K562 (cell line): Measurements from ENCODE around the gene KNDC1. TPM values are rescaled to one million over a fixed set of nuclear protein-coding genes. Genes with fewer than 3 reads are reported as not detected.

Experiments used
- BRD4 ChIP-seq: fragments of 200-600 bp; sonication (generic); IDR thresholded peaks from 2 replicates; pipeline ENCODE4 v1.6.1; 2017; ENCODE audit warnings: inconsistent platforms
- FIP1L1 ChIP-seq: fragments of 200-400 bp; formaldehyde crosslinking; IDR thresholded peaks from 2 replicates; pipeline ENCODE4 v1.6.1; 2018; ENCODE audit warnings: mild to moderate bottlenecking, low read depth, low read length; ENCODE audit not compliant: poor library complexity, severe bottlenecking
- FOXJ3 ChIP-seq: sonication (generic); formaldehyde crosslinking; IDR thresholded peaks from 2 replicates; pipeline ENCODE4 v1.4.0; 2020; ENCODE audit warnings: mild to moderate bottlenecking, missing genetic modification reagents
- MAX ChIP-seq: sonication (generic); formaldehyde crosslinking; IDR thresholded peaks from 2 replicates; pipeline ENCODE4 v1.9.0; 2022; ENCODE audit warnings: mild to moderate bottlenecking, missing genetic modification reagents
- RHOXF2B ChIP-seq: fragments of 250-450 bp; sonication (Bioruptor Pico); conservative IDR thresholded peaks from 2 replicates; pipeline ENCODE4 v1.5.1; 2021
- STAT5B ChIP-seq: fragments of 250-450 bp; sonication (Bioruptor Pico); IDR thresholded peaks from 2 replicates; pipeline ENCODE4 v1.8.0; 2021; ENCODE audit warnings: mild to moderate bottlenecking, inconsistent platforms
- TOE1 ChIP-seq, 2 experiments: fragments of 450-650 bp in 1 of 2; sonication (generic) in 1 of 2; formaldehyde crosslinking in 1 of 2; IDR thresholded peaks; 2 replicates each; pipeline versions ENCODE4 v1.7.1 to v1.8.0; 2016 to 2022; ENCODE audit warnings: borderline replicate concordance in 2 of 2, mild to moderate bottlenecking in 2 of 2, antibody characterized with exemption in 1 of 2, inconsistent platforms in 1 of 2, low read depth in 1 of 2, missing genetic modification reagents in 1 of 2, moderate library complexity in 1 of 2
- TRIM24 ChIP-seq, 2 experiments: fragments of 450-650 bp; IDR thresholded peaks; 2 replicates each; pipeline ENCODE4 v1.6.1; 2016
- USF1 ChIP-seq: sonication (generic); formaldehyde crosslinking; IDR thresholded peaks from 2 replicates; pipeline ENCODE4 v1.9.0; 2022; ENCODE audit warnings: mild to moderate bottlenecking, missing genetic modification reagents
- ZBTB34 ChIP-seq: fragments of 250-450 bp; sonication (Bioruptor Pico); IDR thresholded peaks from 2 replicates; pipeline ENCODE4 v1.8.0; 2021; ENCODE audit warnings: mild to moderate bottlenecking, moderate library complexity
- ZC3H4 ChIP-seq: sonication (generic); formaldehyde crosslinking; IDR thresholded peaks from 2 replicates; pipeline ENCODE4 v1.9.0; 2021; ENCODE audit warnings: missing genetic modification reagents, borderline replicate concordance
- ZFP36 ChIP-seq: fragments of 150-350 bp; IDR thresholded peaks from 2 replicates; pipeline ENCODE4 v1.6.1; 2018; ENCODE audit warnings: low read length, low read depth; ENCODE audit not compliant: partially characterized antibody
- ZNF584 ChIP-seq: fragments of 200-800 bp; sonication (Bioruptor generic); IDR thresholded peaks from 2 replicates; pipeline ENCODE4 v1.6.1; 2016; ENCODE audit warnings: low read depth, mild to moderate bottlenecking, missing genetic modification characterization, missing compliant biosample characterization
- ZNF77 ChIP-seq: fragments of 250-450 bp; sonication (Bioruptor Pico); IDR thresholded peaks from 2 replicates; pipeline ENCODE4 v1.5.0; 2020
- polyA plus RNA-seq, 8 experiments: library from polyadenylated mRNA; depleted of rRNA in 4 of 8; stranded (reverse) in 5 of 8; unstranded in 3 of 8; fragments of >200 nt; fragmentation: Nextera tagmentation in 2 of 8; fragmentation: Illumina TruSeq in 1 of 8; extraction: Ambion mirVana in 2 of 8; extraction: Trizol in 1 of 8; gene quantifications; 2 replicates each; pipeline versions ENCODE4 v1.2.1 to v1.2.3, GENCODE V29; 2011 to 2014; ENCODE audit warnings: inconsistent platforms in 1 of 8, missing spikeins in 1 of 8
- total RNA-seq, 7 experiments: library from RNA; depleted of rRNA in 6 of 7; stranded (reverse); fragments of >200 nt in 6 of 7; fragmentation: Illumina TruSeq in 2 of 7; extraction: Trizol in 2 of 7; gene quantifications; 2 replicates each; pipeline versions ENCODE4 v1.2.1 to v1.2.3, GENCODE V29; 2011 to 2021; ENCODE audit warnings: low replicate concordance in 1 of 7

KNDC1 gene
- total and polyA plus RNA-seq, 9 of the 15 experiments (the other 6 are each of a cell fraction or from before 2014, with no cell fraction given): 0.07 to 0.26 (median 0.11) TPM; not detected in 6

GRCh38 chr10:133156674-133157579 is 3.1 kb upstream of the KNDC1 start (continued):
- TF ChIP-seq FOXJ3: no peak
- TF ChIP-seq ZC3H4 (CRISPR knock-in tag): no peak
- no peak for TF ChIP-seq RHOXF2B
- TF ChIP-seq MAX (CRISPR knock-in tag): no peak
- TF ChIP-seq FIP1L1: no peak
- no peak for TF ChIP-seq ZBTB34 (CRISPR knock-in tag)
- no peak for TF ChIP-seq ZFP36
- no peak for TF ChIP-seq STAT5B (CRISPR knock-in tag)
- no peak for TF ChIP-seq ZNF584 (CRISPR knock-in tag)
- no peak for TF ChIP-seq ZNF77 (CRISPR knock-in tag)
- TF ChIP-seq USF1 (CRISPR knock-in tag): no peak
- TF ChIP-seq TRIM24 (IDR thresholded peaks at IDR 0.05): 0 out of 4 replicates have a peak, but pooled peaks of 1 of the 2 experiments have one; percentile 35
- no peak for TF ChIP-seq TOE1 (IDR thresholded peaks at IDR 0.05; ENCODE audit: borderline replicate concordance)
- no peak for TF ChIP-seq TOE1 (CRISPR knock-in tag; IDR thresholded peaks at IDR 0.05; ENCODE audit: borderline replicate concordance, low read depth)
- TF ChIP-seq BRD4: no peak
